Prostate gland (tissue), 2 donors: ENCODE results near the gene TNNI3K. TPM values are rescaled to one million over a fixed set of nuclear protein-coding genes. Genes with fewer than 3 reads are reported as not detected.

Experiments used
- DNase-seq: peaks from one replicate; pipeline ENCODE4 v3.0.0-alpha.2; 2019; ENCODE audit warnings: low spot score
- H3K27ac ChIP-seq, 2 donors: fragments of 200-600 bp; sonication (generic); 2 replicates each; pipeline ENCODE4 v1.5.1; 2017 to 2019
- H3K27me3 ChIP-seq: fragments of 200-600 bp; sonication (generic); replicated peaks from 2 replicates; pipeline ENCODE4 v1.5.1; 2019; ENCODE audit not compliant: insufficient read depth
- H3K36me3 ChIP-seq, 2 donors: fragments of 200-600 bp; sonication (generic); 1 replicate in 1 of 2; 2 replicates in 1 of 2; pipeline versions ENCODE4 v1.5.1 to v1.8.1; 2017 to 2019
- H3K4me1 ChIP-seq: fragments of 200-600 bp; sonication (generic); replicated peaks from 2 replicates; pipeline ENCODE4 v1.5.1; 2019
- H3K4me3 ChIP-seq, 2 donors: fragments of 200-600 bp; sonication (generic); 2 replicates each; pipeline ENCODE4 v1.5.1; 2017 to 2019
- H3K9me3 ChIP-seq: fragments of 200-600 bp; sonication (generic); 2 replicates; pipeline ENCODE4 v1.5.1; 2017
- POLR2A ChIP-seq: fragments of 450-650 bp; IDR thresholded peaks from one replicate; pipeline ENCODE4 v1.6.1; 2016; ENCODE audit warnings: antibody characterized with exemption, mild to moderate bottlenecking
- POLR2AphosphoS5 ChIP-seq: sonication (generic); formaldehyde crosslinking; IDR thresholded peaks from one replicate; pipeline ENCODE4 v1.6.1; 2017; ENCODE audit warnings: antibody characterized with exemption
- WGBS: methylation state at CpG from one replicate; pipeline ENCODE4 v1.1.5; 2018; 5-methylcytosine and 5-hydroxymethylcytosine counted together
- intact Hi-C: fragments of 100-400 bp; cut with DNase I; formaldehyde crosslinking; loops from one replicate; pipeline ENCODE4 v1.14.2; 2022
- total RNA-seq, 2 donors: library from RNA; depleted of rRNA; stranded (reverse); fragments of >200 nt; gene quantifications; one replicate each; pipeline ENCODE4 v1.1.0, GENCODE V29; 2016
- TF ChIP-seq, protein P1 (sequence below), 4 experiments: fragments of 200-600 bp in 2 of 4; fragments of 450-650 bp in 2 of 4; sonication (generic) in 2 of 4; IDR thresholded peaks; 1 replicate in 3 of 4; 2 replicates in 1 of 4; pipeline ENCODE4 v1.5.1; 2016 to 2019; ENCODE audit warnings: antibody characterized with exemption in 4 of 4, mild to moderate bottlenecking in 2 of 4, moderate library complexity in 2 of 4

TNNI3K gene
- total RNA-seq, 2 donors from 2014 or later, result not detected

DNA sequence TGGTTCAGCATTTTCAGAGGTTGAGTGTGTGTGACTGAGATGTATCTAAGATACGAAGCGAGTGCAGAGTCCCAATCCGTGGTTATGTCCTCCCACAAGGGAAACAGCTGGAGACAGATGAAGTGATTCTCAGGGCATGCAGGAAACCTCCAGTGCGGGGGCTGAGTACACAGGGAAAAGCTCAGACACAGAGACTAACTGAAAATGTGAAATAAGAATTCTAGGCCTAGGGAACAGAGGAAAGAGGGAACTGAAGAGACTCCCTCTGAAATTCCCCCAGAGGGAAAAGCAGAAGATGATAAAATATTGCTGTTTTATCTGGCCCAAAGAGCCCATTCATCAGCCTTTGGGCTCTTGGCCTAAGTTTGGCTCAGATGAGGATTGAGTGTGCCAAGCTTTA is 160.4 kb downstream of the TNNI3K start:
- WGBS, result 39% methylated on average over 4 of the region's 4 CpGs
- no peak for DNase-seq
- intact Hi-C loops, result no loop called here
- no peak overlapping the region for H3K4me3 ChIP-seq
- H3K27ac ChIP-seq, result no peak overlapping the region
- H3K27me3 ChIP-seq, result no peaks in the 10 kb centered on the region
- TF ChIP-seq, protein P1, sequence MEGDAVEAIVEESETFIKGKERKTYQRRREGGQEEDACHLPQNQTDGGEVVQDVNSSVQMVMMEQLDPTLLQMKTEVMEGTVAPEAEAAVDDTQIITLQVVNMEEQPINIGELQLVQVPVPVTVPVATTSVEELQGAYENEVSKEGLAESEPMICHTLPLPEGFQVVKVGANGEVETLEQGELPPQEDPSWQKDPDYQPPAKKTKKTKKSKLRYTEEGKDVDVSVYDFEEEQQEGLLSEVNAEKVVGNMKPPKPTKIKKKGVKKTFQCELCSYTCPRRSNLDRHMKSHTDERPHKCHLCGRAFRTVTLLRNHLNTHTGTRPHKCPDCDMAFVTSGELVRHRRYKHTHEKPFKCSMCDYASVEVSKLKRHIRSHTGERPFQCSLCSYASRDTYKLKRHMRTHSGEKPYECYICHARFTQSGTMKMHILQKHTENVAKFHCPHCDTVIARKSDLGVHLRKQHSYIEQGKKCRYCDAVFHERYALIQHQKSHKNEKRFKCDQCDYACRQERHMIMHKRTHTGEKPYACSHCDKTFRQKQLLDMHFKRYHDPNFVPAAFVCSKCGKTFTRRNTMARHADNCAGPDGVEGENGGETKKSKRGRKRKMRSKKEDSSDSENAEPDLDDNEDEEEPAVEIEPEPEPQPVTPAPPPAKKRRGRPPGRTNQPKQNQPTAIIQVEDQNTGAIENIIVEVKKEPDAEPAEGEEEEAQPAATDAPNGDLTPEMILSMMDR (IDR thresholded peaks at IDR 0.05), result no peak
- no peak for TF ChIP-seq POLR2A
- TF ChIP-seq POLR2AphosphoS5, result no peak
- H3K4me1 ChIP-seq, result no peaks in the 10 kb centered on the region
- no peaks in the 10 kb centered on the region for H3K9me3 ChIP-seq
- no peaks in the 10 kb centered on the region for H3K36me3 ChIP-seq

DNA sequence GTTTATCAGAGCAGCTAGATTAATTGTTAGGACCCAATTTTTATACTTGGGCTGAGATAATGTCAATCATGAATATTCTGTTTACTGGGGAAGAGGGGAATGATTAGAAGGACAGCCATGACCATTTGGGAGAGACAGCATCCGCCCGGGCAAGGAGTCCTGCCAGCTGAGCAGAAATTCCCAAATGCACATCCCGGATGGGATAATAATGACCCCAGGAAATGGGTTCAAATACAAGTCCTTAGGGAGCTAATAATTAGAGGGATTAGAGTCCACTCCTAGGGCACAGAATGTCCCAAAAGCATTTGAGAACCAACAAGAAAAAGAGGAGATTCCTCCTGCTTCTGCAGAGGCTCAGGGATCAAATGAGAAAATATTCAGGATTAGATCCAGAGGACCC is 161.3 kb downstream of the TNNI3K start:
- Histone ChIP-seq H3K27me3 (no peaks in the 10 kb centered on the region), H3K4me3 (no peak overlapping the region), H3K4me1 (no peaks in the 10 kb centered on the region), H3K9me3 (no peaks in the 10 kb centered on the region), H3K36me3 (no peaks in the 10 kb centered on the region), H3K27ac (no peak overlapping the region)
- no peak for DNase-seq
- intact Hi-C loops, result no loop called here
- 77% methylated on average over 3 of the region's 3 CpGs for WGBS
- TF ChIP-seq POLR2A (no peak), POLR2AphosphoS5 (no peak)
- TF ChIP-seq, protein P1 (IDR thresholded peaks at IDR 0.05), result no peak

DNA sequence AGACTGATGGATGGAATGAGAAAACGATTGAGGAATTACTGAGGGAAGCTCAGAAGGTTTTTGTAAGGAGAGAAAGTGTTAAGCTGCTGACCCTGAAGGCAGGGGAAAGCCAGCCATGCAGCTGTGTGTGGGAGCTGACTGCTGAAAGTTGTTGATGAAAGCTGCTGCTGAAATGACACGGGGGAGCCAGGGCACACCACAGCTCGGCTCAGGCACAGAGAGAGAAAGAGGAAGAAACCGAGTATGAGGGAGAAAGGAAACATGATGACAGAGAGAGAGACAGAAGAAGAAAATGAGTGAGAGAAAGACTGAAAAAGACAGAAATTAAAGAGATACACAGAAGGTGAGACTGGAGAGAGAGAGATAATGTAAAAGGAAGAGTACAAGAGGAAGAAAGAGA is 161.7 kb downstream of the TNNI3K start:
- Histone ChIP-seq H3K36me3 (no peaks in the 10 kb centered on the region), H3K4me1 (no peaks in the 10 kb centered on the region), H3K27ac (no peak overlapping the region), H3K27me3 (no peaks in the 10 kb centered on the region), H3K9me3 (no peaks in the 10 kb centered on the region), H3K4me3 (no peak overlapping the region)
- no peak for DNase-seq
- intact Hi-C loops, result no loop called here
- WGBS, result 18% methylated on average over 4 of the region's 4 CpGs
- TF ChIP-seq, protein P1 (IDR thresholded peaks at IDR 0.05), result no peak
- no peak for TF ChIP-seq POLR2A
- TF ChIP-seq POLR2AphosphoS5, result no peak

DNA sequence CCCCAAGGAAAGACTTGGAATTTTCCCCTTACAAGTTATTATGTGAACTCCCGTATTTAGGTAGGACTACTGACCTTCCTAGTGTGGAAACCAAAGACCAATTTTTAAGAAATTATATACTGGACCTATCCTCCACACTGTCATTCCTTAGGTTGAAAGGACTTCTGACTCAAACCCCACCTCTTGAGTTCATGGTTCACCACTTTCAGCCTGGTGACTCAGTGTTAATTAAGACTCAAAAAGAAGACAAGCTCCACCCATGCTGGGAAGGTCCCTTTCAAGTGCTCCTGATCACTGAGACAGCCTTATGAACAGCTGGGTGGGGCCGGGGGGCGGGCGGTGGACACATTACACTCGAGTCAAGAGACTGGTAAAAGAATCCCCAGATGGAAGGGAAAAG is 164.1 kb downstream of the TNNI3K start:
- DNase-seq, result no peak
- intact Hi-C loops, result no loop called here
- WGBS, result 91% methylated on average over 5 of the region's 5 CpGs
- Histone ChIP-seq H3K27me3 (no peaks in the 10 kb centered on the region), H3K27ac (no peak overlapping the region), H3K4me3 (no peak overlapping the region), H3K9me3 (no peaks in the 10 kb centered on the region), H3K4me1 (no peaks in the 10 kb centered on the region), H3K36me3 (no peaks in the 10 kb centered on the region)
- TF ChIP-seq, protein P1 (IDR thresholded peaks at IDR 0.05), result no peak
- no peak for TF ChIP-seq POLR2A

DNA sequence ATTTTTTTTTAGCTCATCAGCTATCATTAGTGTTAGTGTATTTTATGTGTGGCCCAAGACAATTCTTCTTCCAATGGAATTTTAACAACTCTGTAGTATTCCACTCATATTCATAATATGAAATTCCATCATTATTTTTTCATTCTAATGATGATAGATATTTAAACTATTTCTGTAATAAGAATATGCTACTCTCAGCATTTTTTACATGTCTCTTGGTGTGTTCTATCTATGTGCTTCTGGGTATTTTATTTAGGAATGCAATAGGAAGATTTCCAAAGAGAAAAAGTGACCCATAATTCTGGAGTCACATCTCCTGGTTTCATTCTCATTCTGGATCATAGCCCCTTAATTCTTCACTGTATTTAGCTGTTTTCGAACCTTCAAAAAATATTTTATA is 167.7 kb downstream of the TNNI3K start:
- 39% methylated on average over 1 of the region's 1 CpG for WGBS
- no peak for TF ChIP-seq POLR2AphosphoS5

More for the DNA sequence above, 167.7 kb downstream of the TNNI3K start:
- Histone ChIP-seq H3K27me3 (no peaks in the 10 kb centered on the region), H3K9me3 (no peaks in the 10 kb centered on the region), H3K27ac (no peak overlapping the region), H3K4me1 (no peaks in the 10 kb centered on the region), H3K36me3 (no peaks in the 10 kb centered on the region), H3K4me3 (no peak overlapping the region)
- intact Hi-C loops, result no loop called here
- no peak for DNase-seq
